Lower lobe of right lung (tissue), 2 donors: ENCODE data around the gene RAD51B. TPM values are rescaled to one million over a fixed set of nuclear protein-coding genes. Genes with fewer than 3 reads are reported as not detected.

Source experiments
- ATAC-seq, 2 donors: fragments of 200-7000 bp; cut with Tn5 transposase; one replicate each; pipeline ENCODE4 v1.9.1; 2020 to 2022; ENCODE audit warnings: mild to moderate bottlenecking in 2 of 2, moderate library complexity in 2 of 2
- DNase-seq: peaks from one replicate; pipeline ENCODE4 v3.0.0-alpha.2; 2020
- H3K27ac ChIP-seq: fragments of 200-600 bp; one replicate; pipeline ENCODE4 v1.8.0; 2022
- H3K27me3 ChIP-seq: fragments of 200-600 bp; one replicate; pipeline ENCODE4 v1.8.0; 2022; ENCODE audit warnings: low read depth
- H3K36me3 ChIP-seq: fragments of 200-600 bp; one replicate; pipeline ENCODE4 v1.8.0; 2022; ENCODE audit warnings: mild to moderate bottlenecking
- H3K4me1 ChIP-seq: fragments of 200-600 bp; one replicate; pipeline ENCODE4 v1.8.0; 2022
- H3K4me3 ChIP-seq: fragments of 200-600 bp; one replicate; pipeline ENCODE4 v1.8.0; 2022; ENCODE audit warnings: mild to moderate bottlenecking
- H3K9me3 ChIP-seq: fragments of 200-600 bp; one replicate; pipeline ENCODE4 v1.8.0; 2022
- intact Hi-C: fragments of 100-400 bp; cut with DNase I; formaldehyde crosslinking; loops from one replicate; pipeline ENCODE4 v1.11.0; 2022
- total RNA-seq: library from RNA; stranded (reverse); fragmentation: NEBNext Ultra II Directional; extraction: Animal tissue kit (Norgen Biotek cat#: 25700); gene quantifications from one replicate; pipeline ENCODE4 v1.2.1, GENCODE V29; 2021
- TF ChIP-seq, protein P1 (sequence below): fragments of 200-600 bp; IDR thresholded peaks from one replicate; pipeline ENCODE4 v1.8.0; 2022; ENCODE audit warnings: antibody characterized with exemption, mild to moderate bottlenecking
- donor health status: DM: no; HTN: yes; CAD: no; lungs with severe emphysema.

Gene RAD51B
- total RNA-seq, 1 donor from 2014 or later, result 22.2 TPM

DNA sequence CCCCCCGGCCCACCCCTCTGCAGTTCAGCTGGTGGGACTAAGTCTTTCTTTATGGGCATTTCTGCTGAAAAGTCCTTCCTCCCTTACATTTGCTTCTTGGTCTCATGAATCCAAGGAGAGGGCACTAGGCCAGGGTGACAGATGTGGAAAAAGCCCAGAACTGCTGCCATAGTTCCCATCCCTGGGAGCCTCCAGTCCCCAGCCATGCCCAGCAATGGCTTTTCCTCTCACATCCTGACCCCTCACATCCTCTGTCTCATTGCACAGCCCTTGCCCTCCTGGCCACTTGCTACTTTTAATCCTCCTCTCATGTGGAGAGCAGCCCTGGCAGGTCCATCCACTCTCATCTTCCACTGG is 850.8 kb downstream of the RAD51B start:
- TF ChIP-seq, protein P1, sequence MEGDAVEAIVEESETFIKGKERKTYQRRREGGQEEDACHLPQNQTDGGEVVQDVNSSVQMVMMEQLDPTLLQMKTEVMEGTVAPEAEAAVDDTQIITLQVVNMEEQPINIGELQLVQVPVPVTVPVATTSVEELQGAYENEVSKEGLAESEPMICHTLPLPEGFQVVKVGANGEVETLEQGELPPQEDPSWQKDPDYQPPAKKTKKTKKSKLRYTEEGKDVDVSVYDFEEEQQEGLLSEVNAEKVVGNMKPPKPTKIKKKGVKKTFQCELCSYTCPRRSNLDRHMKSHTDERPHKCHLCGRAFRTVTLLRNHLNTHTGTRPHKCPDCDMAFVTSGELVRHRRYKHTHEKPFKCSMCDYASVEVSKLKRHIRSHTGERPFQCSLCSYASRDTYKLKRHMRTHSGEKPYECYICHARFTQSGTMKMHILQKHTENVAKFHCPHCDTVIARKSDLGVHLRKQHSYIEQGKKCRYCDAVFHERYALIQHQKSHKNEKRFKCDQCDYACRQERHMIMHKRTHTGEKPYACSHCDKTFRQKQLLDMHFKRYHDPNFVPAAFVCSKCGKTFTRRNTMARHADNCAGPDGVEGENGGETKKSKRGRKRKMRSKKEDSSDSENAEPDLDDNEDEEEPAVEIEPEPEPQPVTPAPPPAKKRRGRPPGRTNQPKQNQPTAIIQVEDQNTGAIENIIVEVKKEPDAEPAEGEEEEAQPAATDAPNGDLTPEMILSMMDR, result no peak
- peaks cover 65% of the 10 kb centered on the region for H3K4me1 ChIP-seq
- ATAC-seq (no peak), DNase-seq (no peak)
- intact Hi-C loops, result no loop called here
- no peak overlapping the region for H3K4me3 ChIP-seq
- peak overlapping the region; percentile 57 for H3K27ac ChIP-seq
- H3K27me3 ChIP-seq, result no peaks in the 10 kb centered on the region
- no peaks in the 10 kb centered on the region for H3K9me3 ChIP-seq
- H3K36me3 ChIP-seq, result no peaks in the 10 kb centered on the region

DNA sequence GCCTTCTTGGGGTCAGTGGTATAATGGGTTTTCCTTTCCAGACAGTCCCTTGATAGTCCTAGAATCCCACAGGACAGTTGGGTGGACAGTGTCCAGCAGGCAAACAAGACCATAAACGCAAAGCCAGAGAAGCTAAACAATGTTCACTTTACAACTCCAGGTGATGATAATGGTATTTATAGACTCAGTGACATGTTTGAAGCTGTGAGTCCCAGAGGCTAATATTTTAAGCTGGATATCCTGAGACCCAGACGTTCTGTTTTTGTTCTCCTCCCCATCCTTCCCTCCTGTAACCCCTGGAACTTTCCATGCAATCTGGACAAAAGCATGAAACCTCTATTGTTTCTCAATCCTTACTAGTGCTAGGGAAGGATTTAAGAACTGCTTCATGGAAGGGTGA is 852.3 kb downstream of the RAD51B start:
- DNase-seq, result no peak
- Histone ChIP-seq H3K9me3 (no peaks in the 10 kb centered on the region), H3K4me3 (no peak overlapping the region), H3K27me3 (no peaks in the 10 kb centered on the region), H3K4me1 (peaks cover 49% of the 10 kb centered on the region), H3K27ac (peak overlapping the region; percentile 33), H3K36me3 (no peaks in the 10 kb centered on the region)
- intact Hi-C loops, result no loop called here
- TF ChIP-seq, protein P1, result no peak
- no peak for ATAC-seq

- Histone ChIP-seq H3K9me3 (no peaks in the 10 kb centered on the region), H3K27me3 (no peaks in the 10 kb centered on the region), H3K36me3 (no peaks in the 10 kb centered on the region), H3K4me3 (no peak overlapping the region), H3K27ac (no peak overlapping the region), H3K4me1 (peaks cover 41% of the 10 kb centered on the region)
- TF ChIP-seq, protein P1, result no peak
- ATAC-seq, result no peak
- no peak for DNase-seq
- intact Hi-C loops, result no loop called here
Measured at GRCh38 chr14:68672609-68673285, 853.2 kb downstream of the RAD51B start.

GRCh38 chr14:68673464-68673863 is 853.9 kb downstream of the RAD51B start:
- ATAC-seq (no peak), DNase-seq (no peak)
- H3K27ac ChIP-seq, result no peak overlapping the region
- no peaks in the 10 kb centered on the region for H3K27me3 ChIP-seq
- H3K4me3 ChIP-seq, result no peak overlapping the region
- H3K9me3 ChIP-seq, result no peaks in the 10 kb centered on the region
- TF ChIP-seq, protein P1, result no peak
- intact Hi-C loops, result no loop called here
- peaks cover 38% of the 10 kb centered on the region for H3K4me1 ChIP-seq
- H3K36me3 ChIP-seq, result no peaks in the 10 kb centered on the region

GRCh38 chr14:68674538-68675232 is 855.1 kb downstream of the RAD51B start:
- Histone ChIP-seq H3K4me3 (no peak overlapping the region), H3K36me3 (no peaks in the 10 kb centered on the region), H3K27ac (no peak overlapping the region), H3K27me3 (no peaks in the 10 kb centered on the region), H3K9me3 (no peaks in the 10 kb centered on the region), H3K4me1 (peaks cover 29% of the 10 kb centered on the region)
- TF ChIP-seq, protein P1, result no peak
- intact Hi-C loops, result no loop called here
- ATAC-seq, result no peak
- no peak for DNase-seq
